Measurements from ENCODE around the gene PSME4.

DNA sequence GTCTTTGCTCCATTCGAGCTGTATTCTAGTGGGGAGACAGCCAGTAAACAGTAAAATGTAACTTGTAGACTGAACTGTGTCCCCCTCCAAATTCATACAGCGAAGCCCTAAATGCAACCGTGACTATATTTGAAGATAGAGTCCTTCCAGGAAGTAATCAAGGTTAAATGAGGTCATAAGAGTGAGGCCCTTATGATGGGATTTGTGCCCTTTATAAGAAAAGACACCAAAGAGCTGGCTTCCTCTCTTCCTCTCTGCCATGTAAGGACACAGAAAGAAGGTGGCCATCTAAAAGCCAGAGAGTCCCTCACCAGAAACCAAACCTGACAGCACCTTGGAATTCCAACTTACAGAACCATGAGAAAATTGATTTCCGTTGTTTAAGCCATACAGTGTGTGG is 142.5 kb downstream of the PSME4 start:
- no peak for TF ChIP-seq L3MBTL2 (conservative IDR thresholded peaks at IDR 0.05)
- TF ChIP-seq FOXM1 (IDR thresholded peaks at IDR 0.05; ENCODE audit: borderline replicate concordance): no peak
- no peak for TF ChIP-seq BHLHE40 (IDR thresholded peaks at IDR 0.05; ENCODE audit: borderline replicate concordance)
- TF ChIP-seq TARDBP (IDR thresholded peaks at IDR 0.05): no peak
- TF ChIP-seq ARNT (IDR thresholded peaks at IDR 0.05): no peak
- no peak for TF ChIP-seq CTBP1 (IDR thresholded peaks at IDR 0.05; ENCODE audit: borderline replicate concordance)
